Heart left ventricle (tissue), 13 donors: ENCODE measurements around the gene TTC3.

ENCODE experiments used
- POLR2A ChIP-seq, 2 donors: fragments of 450-650 bp; IDR thresholded peaks; one replicate each; pipeline ENCODE4 v1.6.1; 2017; ENCODE audit warnings: antibody characterized with exemption in 2 of 2, mild to moderate bottlenecking in 2 of 2, moderate library complexity in 2 of 2
- TF ChIP-seq, protein P1 (sequence below), 12 donors: fragments of 200-600 bp; sonication (generic) in 4 of 12; IDR thresholded peaks; one replicate each; pipeline versions ENCODE4 v1.5.0 to v1.8.0; 2018 to 2022; ENCODE audit warnings: antibody characterized with exemption in 12 of 12, mild to moderate bottlenecking in 5 of 12
- donor health status: ischemic (EF 13 %, LVEDD 7.1; RV severe dilation, severe dysfunction).
- donor health status: DM: no; HTN: yes; CAD: no.
- donor health status: DM: no; HTN: no; CAD: no.
- donor health status: ischemic (EF 25% LVEDD 6.9; RV normal size, moderate dysfunction).
- donor health status: ischemic (EF 25% LVEDD 5.7; RV mildly dilated, moderate dysfunction).
- donor health status: ischemic (EF 35%, LVEDD 5.7; RV mildly dilated, moderate dysfunction).
- donor health status: nonischemic (EF 11% LVEDD 7.7; RV severe dilation, severe dysfunction).
- donor health status: DM: yes; HTN: yes; CAD: no.
- donor health status: PGD.
- donor health status: ischemic (EF 29% LVEDD 5.4; RV normal size, mild dysfunction).
- donor health status: nonischemic (EF 23%, LVEDD 6.1; RV moderate dilation, normal function).

GRCh38 chr21:37244501-37245095 is 171.5 kb downstream of the TTC3 start:
- TF ChIP-seq, protein P1, sequence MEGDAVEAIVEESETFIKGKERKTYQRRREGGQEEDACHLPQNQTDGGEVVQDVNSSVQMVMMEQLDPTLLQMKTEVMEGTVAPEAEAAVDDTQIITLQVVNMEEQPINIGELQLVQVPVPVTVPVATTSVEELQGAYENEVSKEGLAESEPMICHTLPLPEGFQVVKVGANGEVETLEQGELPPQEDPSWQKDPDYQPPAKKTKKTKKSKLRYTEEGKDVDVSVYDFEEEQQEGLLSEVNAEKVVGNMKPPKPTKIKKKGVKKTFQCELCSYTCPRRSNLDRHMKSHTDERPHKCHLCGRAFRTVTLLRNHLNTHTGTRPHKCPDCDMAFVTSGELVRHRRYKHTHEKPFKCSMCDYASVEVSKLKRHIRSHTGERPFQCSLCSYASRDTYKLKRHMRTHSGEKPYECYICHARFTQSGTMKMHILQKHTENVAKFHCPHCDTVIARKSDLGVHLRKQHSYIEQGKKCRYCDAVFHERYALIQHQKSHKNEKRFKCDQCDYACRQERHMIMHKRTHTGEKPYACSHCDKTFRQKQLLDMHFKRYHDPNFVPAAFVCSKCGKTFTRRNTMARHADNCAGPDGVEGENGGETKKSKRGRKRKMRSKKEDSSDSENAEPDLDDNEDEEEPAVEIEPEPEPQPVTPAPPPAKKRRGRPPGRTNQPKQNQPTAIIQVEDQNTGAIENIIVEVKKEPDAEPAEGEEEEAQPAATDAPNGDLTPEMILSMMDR (IDR thresholded peaks at IDR 0.05), result no peak
- no peak for TF ChIP-seq POLR2A (IDR thresholded peaks at IDR 0.05)
